Upper lobe of left lung (tissue), 6 donors: ENCODE results near the gene ASB8. TPM values are rescaled to one million over a fixed set of nuclear protein-coding genes. Genes with fewer than 3 reads are reported as not detected.
A peak's percentile ranks its signal among the peaks of the same experiment; 100 is the strongest.

Experiments used
- ATAC-seq, 2 donors: fragments of 200-7000 bp; cut with Tn5 transposase; one replicate each; pipeline ENCODE4 v1.9.1; 2022; ENCODE audit warnings: mild to moderate bottlenecking in 2 of 2, moderate library complexity in 2 of 2; ENCODE audit not compliant: low FRiP score in 2 of 2
- DNase-seq, 2 donors: peaks; one replicate each; pipeline ENCODE4 v3.0.0-alpha.2; 2019 to 2020
- H3K27ac ChIP-seq, 4 donors: fragments of 200-600 bp; sonication (generic); one replicate each; pipeline ENCODE4 v1.5.1; 2016 to 2019
- H3K27me3 ChIP-seq, 4 donors: fragments of 200-600 bp; sonication (generic); one replicate each; pipeline ENCODE4 v1.5.1; 2017 to 2019
- H3K36me3 ChIP-seq, 4 donors: fragments of 200-600 bp; sonication (generic); one replicate each; pipeline ENCODE4 v1.5.1; 2016 to 2019
- H3K4me1 ChIP-seq, 4 donors: fragments of 200-600 bp; sonication (generic); one replicate each; pipeline ENCODE4 v1.5.1; 2018 to 2019
- H3K4me3 ChIP-seq, 4 donors: fragments of 200-600 bp; sonication (generic); one replicate each; pipeline ENCODE4 v1.5.1; 2017 to 2019; ENCODE audit warnings: mild to moderate bottlenecking in 2 of 4, moderate library complexity in 1 of 4
- H3K9me3 ChIP-seq, 4 donors: fragments of 200-600 bp; sonication (generic); one replicate each; pipeline ENCODE4 v1.5.1; 2018 to 2019
- EP300 ChIP-seq, 4 donors: sonication (generic); formaldehyde crosslinking; IDR thresholded peaks; one replicate each; pipeline ENCODE4 v1.5.1; 2017; ENCODE audit warnings: antibody characterized with exemption in 4 of 4, control low read depth in 2 of 4
- POLR2A ChIP-seq, 4 donors: fragments of 450-650 bp; IDR thresholded peaks; one replicate each; pipeline ENCODE4 v1.5.1; 2016 to 2017; ENCODE audit warnings: antibody characterized with exemption in 4 of 4, mild to moderate bottlenecking in 2 of 4
- POLR2AphosphoS5 ChIP-seq, 2 donors: sonication (generic); formaldehyde crosslinking; IDR thresholded peaks; one replicate each; pipeline ENCODE4 v1.5.1; 2017; ENCODE audit warnings: antibody characterized with exemption in 2 of 2
- WGBS, 2 donors: methylation state at CpG; one replicate each; pipeline ENCODE4 v1.1.5; 2017 to 2018; 5-methylcytosine and 5-hydroxymethylcytosine counted together
- total RNA-seq, 6 donors: library from RNA; depleted of rRNA in 4 of 6; stranded (reverse); fragments of >200 nt in 4 of 6; gene quantifications; one replicate each; pipeline versions ENCODE4 v1.1.0 to v1.2.1, GENCODE V29; 2016 to 2021
- TF ChIP-seq, protein P1 (sequence below), 6 experiments: fragments of 450-650 bp in 4 of 6; fragments of 200-600 bp in 2 of 6; sonication (generic) in 2 of 6; IDR thresholded peaks; one replicate each; pipeline ENCODE4 v1.5.1; 2016 to 2019; ENCODE audit warnings: antibody characterized with exemption in 6 of 6
- donor health status: DM: no; HTN: no; CAD: no; lungs with moderate emphysema.
- donor health status: DM: no; HTN: yes; CAD: no; lungs with severe emphysema.

ASB8 gene, protein sequence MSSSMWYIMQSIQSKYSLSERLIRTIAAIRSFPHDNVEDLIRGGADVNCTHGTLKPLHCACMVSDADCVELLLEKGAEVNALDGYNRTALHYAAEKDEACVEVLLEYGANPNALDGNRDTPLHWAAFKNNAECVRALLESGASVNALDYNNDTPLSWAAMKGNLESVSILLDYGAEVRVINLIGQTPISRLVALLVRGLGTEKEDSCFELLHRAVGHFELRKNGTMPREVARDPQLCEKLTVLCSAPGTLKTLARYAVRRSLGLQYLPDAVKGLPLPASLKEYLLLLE
- total RNA-seq, result 10 to 100 TPM; 17.8 to 36.5 (median 30.6) TPM

DNA sequence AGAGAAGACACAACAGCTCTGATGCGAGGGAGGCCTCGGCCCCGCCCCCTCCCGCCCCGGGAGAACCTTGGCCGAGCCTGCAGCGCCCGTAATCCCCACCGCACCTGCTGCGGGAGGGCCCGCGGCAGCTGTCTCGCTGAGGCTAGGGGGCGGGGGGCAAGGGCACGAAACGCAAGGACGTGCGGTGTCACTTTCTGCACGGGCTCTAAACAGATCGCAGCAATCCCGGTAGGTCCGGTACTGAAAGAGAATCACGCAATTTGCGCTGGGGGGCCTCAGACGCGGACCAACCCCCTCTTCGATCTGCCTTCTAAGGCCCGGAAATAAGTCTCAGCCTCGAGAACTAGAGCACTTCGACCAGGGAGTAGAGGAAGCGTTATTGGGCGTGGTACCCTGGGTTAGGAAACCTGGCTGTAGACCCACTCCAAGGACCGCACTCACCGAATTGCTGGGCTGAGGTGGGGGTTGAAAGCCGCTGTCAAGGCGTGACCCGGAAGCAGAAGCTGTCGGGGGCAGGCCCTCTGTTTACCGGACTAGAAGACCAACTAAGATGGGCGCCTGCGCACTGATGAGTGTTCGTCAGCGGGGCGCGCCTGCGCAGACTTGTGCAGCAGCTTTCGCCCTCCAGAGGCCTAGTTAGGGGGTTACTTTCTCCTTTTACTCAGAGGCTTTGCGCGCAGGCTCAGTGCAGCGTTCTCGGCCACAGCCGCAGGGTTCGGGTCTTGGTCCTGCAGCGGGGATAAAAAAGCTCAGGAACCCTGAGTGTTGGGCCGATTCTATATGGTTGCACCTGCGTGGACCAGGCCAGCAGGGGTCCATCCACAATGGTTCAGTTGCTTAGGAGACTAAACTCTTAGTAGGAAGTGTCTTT is at the start of gene ASB8:
Gene ASB8 (minus strand): TSS at position 498 of the 871 bp plus-strand sequence. CDS start 4,019 bp downstream, outside the sequence.
- H3K36me3 ChIP-seq, result peaks cover 0 to 13% (median 5%) of the 10 kb centered on the region in 4 donors
- TF ChIP-seq, protein P1, sequence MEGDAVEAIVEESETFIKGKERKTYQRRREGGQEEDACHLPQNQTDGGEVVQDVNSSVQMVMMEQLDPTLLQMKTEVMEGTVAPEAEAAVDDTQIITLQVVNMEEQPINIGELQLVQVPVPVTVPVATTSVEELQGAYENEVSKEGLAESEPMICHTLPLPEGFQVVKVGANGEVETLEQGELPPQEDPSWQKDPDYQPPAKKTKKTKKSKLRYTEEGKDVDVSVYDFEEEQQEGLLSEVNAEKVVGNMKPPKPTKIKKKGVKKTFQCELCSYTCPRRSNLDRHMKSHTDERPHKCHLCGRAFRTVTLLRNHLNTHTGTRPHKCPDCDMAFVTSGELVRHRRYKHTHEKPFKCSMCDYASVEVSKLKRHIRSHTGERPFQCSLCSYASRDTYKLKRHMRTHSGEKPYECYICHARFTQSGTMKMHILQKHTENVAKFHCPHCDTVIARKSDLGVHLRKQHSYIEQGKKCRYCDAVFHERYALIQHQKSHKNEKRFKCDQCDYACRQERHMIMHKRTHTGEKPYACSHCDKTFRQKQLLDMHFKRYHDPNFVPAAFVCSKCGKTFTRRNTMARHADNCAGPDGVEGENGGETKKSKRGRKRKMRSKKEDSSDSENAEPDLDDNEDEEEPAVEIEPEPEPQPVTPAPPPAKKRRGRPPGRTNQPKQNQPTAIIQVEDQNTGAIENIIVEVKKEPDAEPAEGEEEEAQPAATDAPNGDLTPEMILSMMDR (IDR thresholded peaks at IDR 0.05), result peak; percentile 29 to 76 (median 68)
- TF ChIP-seq POLR2A (IDR thresholded peaks at IDR 0.05) (peak in 2 of 4 donors; percentile 56 to 68), POLR2AphosphoS5 (IDR thresholded peaks at IDR 0.05) (peak; percentile 66 to 80), EP300 (IDR thresholded peaks at IDR 0.05) (peak in 1 of 4 donors; percentile 43)
- H3K27me3 ChIP-seq, result no peaks in the 10 kb centered on the region
- H3K9me3 ChIP-seq, result no peaks in the 10 kb centered on the region
- peak; percentile 99 to 100 for DNase-seq
- peaks cover 6 to 20% (median 9%) of the 10 kb centered on the region in 4 donors for H3K4me1 ChIP-seq
- H3K4me3 ChIP-seq, result peak within 1 kb of the TSS; percentile 95 to 98 (median 96)
- 0 to 1% methylated on average over 20 to 51 of the region's 56 CpGs for WGBS, 2 donors
- peak within 1 kb of the TSS; percentile 78 to 91 (median 90) for H3K27ac ChIP-seq
- ATAC-seq, result peak; percentile 97 to 99

DNA sequence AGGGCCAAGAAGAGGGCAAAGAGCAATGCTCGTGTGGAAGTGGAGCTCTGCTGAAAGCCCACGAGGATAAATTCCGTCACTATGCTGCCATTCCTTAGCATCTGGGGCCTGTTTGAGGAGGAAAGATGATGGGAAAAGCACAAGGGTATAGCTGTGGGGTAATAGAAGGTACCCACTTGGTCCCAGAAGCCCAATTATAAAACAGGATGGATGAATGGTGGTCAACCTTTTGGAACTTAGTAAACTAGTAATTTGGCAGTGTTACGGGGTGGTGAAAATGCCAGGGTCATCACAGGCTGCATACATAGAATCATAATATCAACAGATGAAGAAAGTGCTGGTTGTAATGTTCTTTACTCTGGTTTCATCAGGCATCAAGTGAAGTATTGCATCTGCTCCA is 45.9 kb upstream of the ASB8 start, which contains the start of gene OR10AD1:
Gene OR10AD1 (minus strand): TSS at position 101 of the 400 bp plus-strand sequence. CDS start 0 bp downstream, at position 101.
- H3K9me3 ChIP-seq, result peaks cover 8 to 12% (median 11%) of the 10 kb centered on the region in 4 donors

DNA sequence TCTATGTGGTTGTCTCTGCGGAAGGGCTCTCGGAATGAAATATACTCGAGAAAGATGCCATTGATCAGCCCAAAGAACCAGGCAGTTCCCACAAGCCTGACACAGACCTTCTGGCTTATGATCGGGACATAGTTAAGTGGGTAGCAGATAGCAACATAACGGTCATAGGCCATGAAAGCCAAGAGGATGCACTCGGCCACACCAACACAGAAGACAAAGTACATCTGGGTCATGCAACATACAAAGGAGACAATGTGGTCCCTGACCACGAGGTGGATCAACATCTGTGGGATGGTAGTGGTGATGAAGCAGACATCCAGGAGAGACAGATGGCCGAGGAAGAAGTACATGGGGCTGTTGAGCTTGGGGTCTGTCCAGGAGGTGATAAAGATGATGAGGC is 45.5 kb upstream of the ASB8 start:
- WGBS, 2 donors, result 87 to 91% methylated on average over 8 of the region's 8 CpGs
- Histone ChIP-seq H3K27me3 (no peaks in the 10 kb centered on the region), H3K9me3 (peaks cover 7 to 12% (median 9%) of the 10 kb centered on the region in 4 donors), H3K27ac (no peak overlapping the region), H3K4me1 (peaks cover 19 to 32% (median 24%) of the 10 kb centered on the region in 4 donors), H3K4me3 (no peak overlapping the region), H3K36me3 (peaks cover 0 to 5% (median 1%) of the 10 kb centered on the region in 4 donors)
- TF ChIP-seq EP300 (IDR thresholded peaks at IDR 0.05), result no peak
- TF ChIP-seq, protein P1 (IDR thresholded peaks at IDR 0.05), result no peak
- TF ChIP-seq POLR2A (IDR thresholded peaks at IDR 0.05), result no peak
- TF ChIP-seq POLR2AphosphoS5 (IDR thresholded peaks at IDR 0.05), result no peak
- DNase-seq (no peak), ATAC-seq (no peak)

More for the DNA sequence above, 45.9 kb upstream of the ASB8 start, which contains the start of gene OR10AD1:
- DNase-seq (no peak), ATAC-seq (no peak)
- no peak within 1 kb of the TSS for H3K27ac ChIP-seq
- peaks cover 19 to 32% (median 24%) of the 10 kb centered on the region in 4 donors for H3K4me1 ChIP-seq
- 79 to 95% methylated on average over 4 of the region's 4 CpGs for WGBS, 2 donors
- H3K27me3 ChIP-seq, result no peaks in the 10 kb centered on the region
- H3K4me3 ChIP-seq, result no peak within 1 kb of the TSS
- no peak for TF ChIP-seq EP300 (IDR thresholded peaks at IDR 0.05)
- TF ChIP-seq, protein P1 (IDR thresholded peaks at IDR 0.05), result no peak
- TF ChIP-seq POLR2AphosphoS5 (IDR thresholded peaks at IDR 0.05), result no peak
- no peak for TF ChIP-seq POLR2A (IDR thresholded peaks at IDR 0.05)
- peaks cover 0 to 5% (median 1%) of the 10 kb centered on the region in 4 donors for H3K36me3 ChIP-seq

DNA sequence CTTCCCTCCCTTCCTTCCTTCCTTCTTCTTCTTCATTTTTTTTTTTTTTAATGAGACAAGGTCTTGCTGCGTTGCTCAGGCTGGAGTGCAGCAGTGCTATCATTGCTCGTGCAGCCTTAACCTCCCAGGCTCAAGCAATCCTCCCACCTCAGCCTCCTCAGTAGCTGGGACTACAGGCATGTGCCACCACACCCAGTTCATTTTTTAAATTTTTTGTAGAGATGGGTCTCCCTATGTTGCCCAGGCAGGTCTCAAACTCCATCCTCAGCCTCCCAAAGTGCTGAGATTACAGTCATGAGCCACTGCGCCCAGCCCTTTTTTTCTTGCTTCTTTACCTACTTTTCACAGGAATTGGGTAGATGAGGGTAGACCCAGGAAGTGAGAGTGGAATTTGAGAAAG is 44.2 kb upstream of the ASB8 start:
- Histone ChIP-seq H3K36me3 (peaks cover 0 to 5% (median 1%) of the 10 kb centered on the region in 4 donors), H3K9me3 (peaks cover 0 to 3% (median 2%) of the 10 kb centered on the region in 4 donors), H3K27me3 (no peaks in the 10 kb centered on the region), H3K4me3 (no peak overlapping the region), H3K4me1 (peaks cover 25 to 37% (median 27%) of the 10 kb centered on the region in 4 donors), H3K27ac (peak overlapping the region in 2 of 4 donors; percentile 96 to 98)
- ATAC-seq (no peak), DNase-seq (no peak)
- TF ChIP-seq EP300 (IDR thresholded peaks at IDR 0.05), result no peak
- TF ChIP-seq POLR2AphosphoS5 (IDR thresholded peaks at IDR 0.05), result no peak
- TF ChIP-seq, protein P1 (IDR thresholded peaks at IDR 0.05), result no peak
- TF ChIP-seq POLR2A (IDR thresholded peaks at IDR 0.05), result no peak
- WGBS, 2 donors, result 82 to 91% methylated on average over 3 of the region's 3 CpGs
